Erythroblast (primary cell): ENCODE data around the gene AANAT.

Experiments used
- DNase-seq, 2 experiments: peaks; one replicate each; lab custom pipeline; 2025; lab: John Stamatoyannopoulos, UW
- GATA1 ChIP-seq: IDR thresholded peaks from 2 replicates; pipeline ENCODE4 v1.6.1; 2011; ENCODE audit warnings: low read depth, mild to moderate bottlenecking, control low read depth, low read length, moderate library complexity
- POLR2A ChIP-seq: IDR thresholded peaks from 2 replicates; pipeline ENCODE4 v1.6.1; 2011; ENCODE audit warnings: mild to moderate bottlenecking, low read length

AANAT gene

DNA sequence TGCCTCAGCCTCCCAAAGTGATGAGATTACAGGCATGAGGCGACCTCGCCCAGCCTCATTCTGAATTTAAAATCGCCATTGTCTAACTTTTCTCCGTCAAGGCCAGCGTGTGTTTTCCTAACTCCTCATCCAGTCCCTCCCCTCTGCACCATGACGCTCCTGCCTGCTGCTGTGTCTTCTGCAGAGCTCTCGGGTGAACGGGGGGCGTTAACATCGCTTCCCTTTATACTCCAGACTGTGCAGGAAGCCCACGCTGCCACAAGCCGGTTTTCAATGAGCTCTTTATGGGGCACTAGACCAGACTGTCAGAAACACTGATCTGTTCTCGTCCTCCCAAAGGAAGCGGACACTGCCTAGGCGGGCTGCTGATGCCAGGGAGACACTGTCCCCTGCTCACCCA, 13.2 kb downstream of the AANAT start:
- no peak for TF ChIP-seq GATA1
- TF ChIP-seq POLR2A: no peak
- DNase-seq: no peak

DNA sequence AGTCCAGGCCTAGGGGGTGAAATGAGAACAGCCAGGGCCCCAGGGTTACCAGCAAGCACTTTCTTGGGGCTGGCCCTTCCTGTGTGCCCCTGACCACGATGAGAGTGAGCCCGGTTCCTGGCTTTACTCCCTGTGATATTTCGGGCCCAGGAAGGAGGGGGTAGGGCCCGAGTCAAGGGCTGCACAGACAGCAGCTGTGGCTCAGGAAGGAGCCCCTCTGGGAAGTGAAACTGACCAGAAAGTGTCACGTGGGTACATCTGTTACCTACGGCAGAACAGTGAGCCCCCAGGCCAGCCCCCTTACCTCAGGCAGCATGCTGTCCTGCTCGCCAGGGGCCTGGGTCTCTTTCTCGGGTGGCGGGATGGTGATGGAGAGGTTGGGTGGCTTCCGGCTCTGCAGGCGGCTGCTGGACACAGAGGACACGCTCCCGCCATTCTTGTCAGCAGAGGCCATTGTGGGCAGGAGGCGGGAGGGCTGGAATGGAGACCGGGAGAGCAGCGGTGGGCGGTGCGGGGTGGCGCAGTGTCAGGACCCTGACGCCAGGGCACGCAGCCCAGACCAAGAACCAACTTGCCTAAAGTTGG, 13.8 kb downstream of the AANAT start:
- no peak for DNase-seq
- TF ChIP-seq POLR2A (no peak), GATA1 (no peak)

DNA sequence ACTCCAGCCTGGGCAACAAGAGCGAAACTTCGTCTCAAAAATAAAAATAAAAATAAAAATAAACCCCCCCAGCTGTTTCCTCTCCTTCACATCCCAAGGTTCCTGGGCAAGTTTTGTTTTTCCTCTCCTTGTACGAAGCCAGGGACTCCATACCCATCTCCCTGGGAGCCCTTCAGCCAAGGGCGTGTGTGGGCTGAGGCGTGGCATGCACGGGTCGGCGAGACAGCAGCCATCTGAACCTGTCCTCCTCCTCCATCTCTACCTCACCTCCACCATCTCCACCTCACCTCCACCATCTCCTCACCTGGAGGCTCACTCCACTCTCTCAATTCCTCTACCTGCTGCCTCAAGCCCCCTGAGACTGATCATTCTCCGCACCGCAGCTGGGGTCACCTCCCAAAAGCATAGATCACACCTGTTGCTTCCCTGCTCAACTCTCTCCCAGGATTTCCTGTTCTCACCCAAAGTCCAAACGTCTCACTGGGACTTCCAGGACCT, 16.9 kb downstream of the AANAT start:
- no peak for TF ChIP-seq GATA1
- no peak for TF ChIP-seq POLR2A
- no peak for DNase-seq

DNA sequence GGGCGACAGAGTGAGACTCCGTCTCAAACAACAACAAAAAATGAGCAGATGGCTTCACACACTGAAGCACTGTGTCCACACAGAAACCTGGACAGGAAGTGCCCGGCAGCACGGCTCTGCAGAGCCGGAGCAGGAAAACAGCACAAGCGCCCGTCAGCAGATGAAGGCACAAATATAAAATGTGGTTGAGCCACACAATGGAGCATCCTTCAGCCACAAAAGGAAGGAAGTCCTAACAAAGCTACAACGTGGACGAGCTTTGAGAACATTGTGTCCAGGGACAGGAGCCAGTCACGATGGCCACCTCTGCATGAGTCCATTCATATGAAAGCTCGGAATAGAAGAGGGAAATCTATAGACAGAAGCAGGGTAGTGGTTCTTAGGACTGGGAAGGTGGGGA, 18.2 kb downstream of the AANAT start:
- no peak for TF ChIP-seq POLR2A
- no peak for TF ChIP-seq GATA1
- DNase-seq: no peak

DNA sequence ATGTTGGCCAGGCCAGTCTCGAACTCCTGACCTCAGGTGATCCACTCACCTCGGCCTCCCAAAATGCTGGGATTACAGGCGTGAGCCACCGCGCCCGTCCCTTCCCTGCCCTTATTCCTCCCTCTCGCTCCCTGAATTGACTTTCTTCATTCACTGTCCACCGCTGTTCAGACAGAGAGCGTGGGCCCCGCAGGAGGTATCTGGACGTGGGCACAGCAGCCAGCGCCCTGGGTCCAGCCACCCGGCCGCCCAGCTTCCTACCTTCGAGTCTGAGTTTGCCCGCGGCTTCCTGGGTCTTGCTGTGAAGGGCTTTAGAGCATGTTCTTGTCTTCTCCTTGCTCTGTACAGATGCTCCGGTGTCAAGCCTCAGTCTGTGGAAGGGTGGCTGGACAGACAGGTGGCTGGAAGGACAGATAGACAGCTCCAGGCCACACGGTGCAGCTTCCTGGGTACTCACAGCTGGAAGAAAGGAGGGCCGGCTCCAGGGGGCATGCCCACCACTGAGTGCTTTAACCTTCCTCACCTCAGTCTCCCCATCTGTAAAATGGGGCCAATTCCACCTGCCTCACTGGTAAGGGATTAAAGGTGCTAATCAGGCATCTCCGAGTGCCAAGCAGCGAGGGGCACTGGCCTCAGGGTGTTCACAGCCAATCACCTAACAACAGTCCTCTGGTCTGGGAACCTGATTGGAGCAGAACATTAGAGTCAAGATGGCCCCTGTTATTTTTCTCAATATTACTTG, 20.2 kb downstream of the AANAT start:
- no peak for TF ChIP-seq POLR2A
- no peak for TF ChIP-seq GATA1

DNA sequence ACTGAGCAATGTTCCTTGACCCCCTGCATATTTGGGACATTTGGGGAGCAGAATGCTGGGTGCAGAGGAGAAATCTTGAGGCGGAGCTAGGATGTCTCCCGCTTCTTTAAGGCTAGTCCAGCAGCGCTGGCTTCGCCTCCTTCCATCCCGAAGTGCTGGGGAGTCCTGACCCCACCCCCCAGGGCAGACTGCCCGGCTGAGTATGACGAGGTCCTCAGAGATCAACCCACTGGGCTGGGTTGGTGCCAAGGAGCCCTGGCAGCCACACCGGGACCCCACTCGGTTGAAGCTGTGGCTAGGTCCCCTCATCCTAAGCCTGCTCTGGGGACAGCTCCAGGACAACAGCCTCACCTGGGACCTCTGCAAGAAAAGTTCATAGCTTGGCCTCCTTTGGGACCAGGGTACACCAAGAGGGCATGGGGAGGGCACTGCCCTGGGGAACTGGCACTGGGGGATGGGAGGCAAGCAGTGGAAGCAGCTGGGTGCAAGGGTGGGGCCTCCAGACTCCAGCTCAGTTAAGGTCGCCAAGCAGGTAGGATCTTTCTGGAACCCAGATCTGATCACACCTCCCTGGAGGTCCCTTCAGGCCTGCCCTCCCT, 22.8 kb downstream of the AANAT start:
- TF ChIP-seq GATA1 (no peak), POLR2A (no peak)
- DNase-seq: no peak

More for the DNA sequence above, 20.2 kb downstream of the AANAT start:
- DNase-seq: no peak

DNA sequence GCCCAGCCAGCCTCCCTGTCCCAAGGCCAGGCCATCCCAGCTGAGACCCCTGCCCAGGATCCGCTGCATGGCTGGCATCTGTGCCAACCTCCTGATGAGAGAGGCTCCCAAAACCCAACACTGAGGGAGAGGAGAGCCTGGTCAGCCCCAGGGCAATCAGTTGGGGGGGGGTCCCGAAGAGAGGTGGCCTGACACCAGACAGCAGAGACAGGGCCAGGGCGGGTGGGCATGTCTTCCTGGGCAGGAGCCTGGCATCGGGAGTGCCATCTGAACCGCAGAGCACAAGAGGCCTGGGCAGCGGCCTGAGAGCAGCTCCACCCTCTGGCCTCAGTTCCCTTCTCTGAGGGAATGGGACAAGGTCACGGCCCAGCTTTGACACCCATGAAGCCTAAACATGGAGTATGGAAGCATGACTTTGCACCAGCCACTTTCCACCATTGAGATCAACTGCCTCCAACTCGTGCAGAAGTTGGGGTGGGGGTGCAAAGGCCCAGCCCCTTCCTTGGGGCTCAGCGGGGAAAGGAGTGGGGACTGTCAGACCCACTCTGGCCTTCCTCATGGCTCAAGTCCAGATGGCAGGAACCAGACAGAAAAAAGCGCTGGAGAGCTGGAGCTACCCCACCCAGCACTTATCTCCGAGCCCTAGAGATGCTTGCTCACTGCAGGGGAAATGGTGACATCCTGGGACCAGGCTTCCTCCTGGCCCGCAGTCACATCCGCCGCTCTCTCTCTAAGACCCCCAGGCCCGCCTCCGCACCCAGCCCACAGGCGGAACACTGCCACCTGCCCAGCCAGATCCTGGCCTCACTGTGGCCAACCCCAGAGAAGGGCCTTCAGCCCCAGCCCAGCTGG, 24.1 kb downstream of the AANAT start:
- DNase-seq: no peak

DNA sequence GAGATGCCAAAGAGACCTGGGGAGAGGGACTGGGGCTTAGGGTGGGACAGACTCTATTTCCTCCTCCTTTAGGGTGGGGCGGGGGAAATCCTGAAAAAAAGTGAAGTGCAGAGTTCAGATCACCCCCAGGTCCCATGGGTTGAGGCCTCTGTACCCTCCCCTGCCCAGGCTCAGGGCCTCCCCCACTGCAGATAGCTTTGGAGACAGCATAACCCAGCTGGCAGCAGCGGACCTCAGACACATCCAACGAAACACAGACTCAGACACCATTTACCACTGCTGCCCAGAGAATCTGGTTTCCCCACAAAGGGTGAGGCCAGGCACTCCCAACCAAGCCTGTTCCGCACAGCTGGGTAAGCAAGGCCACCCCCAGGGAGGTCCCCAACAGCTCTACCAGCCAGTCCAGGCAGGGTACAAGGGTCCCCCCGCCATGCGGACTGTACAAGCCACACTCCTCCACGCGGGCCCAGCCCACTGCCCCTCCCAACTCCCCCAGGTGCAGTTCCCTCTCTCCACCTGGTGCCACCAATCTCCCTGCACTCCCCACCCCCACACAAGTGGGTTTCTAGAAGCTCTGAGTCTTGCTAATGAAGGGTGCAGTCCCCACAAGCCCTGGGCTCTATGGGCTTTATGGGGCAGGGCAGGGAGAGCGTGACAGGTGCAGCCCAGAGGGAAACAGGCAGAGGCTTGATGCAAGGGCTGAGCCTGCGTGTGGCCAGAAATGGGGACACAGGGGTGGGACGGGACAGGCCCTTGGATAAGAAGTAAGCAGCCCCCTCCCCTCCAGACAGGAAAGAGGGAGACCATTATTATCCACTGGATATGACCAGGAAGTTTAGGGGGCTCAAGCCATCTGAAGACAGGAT, 25.0 kb downstream of the AANAT start:
- TF ChIP-seq POLR2A: no peak
- no peak for TF ChIP-seq GATA1
- no peak for DNase-seq

More for the DNA sequence above, 24.1 kb downstream of the AANAT start:
- no peak for TF ChIP-seq GATA1
- no peak for TF ChIP-seq POLR2A

DNA sequence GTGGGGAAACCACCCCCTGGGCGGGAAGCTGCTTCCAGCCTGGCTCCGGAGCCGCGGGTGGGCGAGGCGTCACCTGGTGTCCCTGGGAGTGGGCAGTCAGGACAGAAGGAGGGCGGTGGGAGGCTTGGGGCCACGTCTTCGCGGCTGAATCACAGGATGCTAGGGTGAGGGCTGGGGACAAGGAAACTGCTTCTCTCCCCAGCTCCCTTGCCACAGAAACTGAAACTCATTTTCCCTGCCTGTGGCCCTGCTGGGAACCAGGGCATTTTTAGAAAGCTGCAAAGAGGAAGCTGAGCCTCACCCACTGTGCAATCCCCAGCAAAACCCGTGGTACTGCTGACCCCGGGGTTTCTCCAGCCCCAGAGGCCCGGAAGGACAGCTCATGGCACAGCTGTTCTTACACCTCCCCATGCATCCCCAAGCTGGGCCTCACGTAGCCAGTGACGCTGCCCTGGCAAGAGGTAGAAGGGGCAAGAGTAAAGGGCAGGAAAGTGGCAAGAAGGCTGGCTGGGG, 25.6 kb downstream of the AANAT start:
- DNase-seq: no peak
- TF ChIP-seq POLR2A (no peak), GATA1 (no peak)

DNA sequence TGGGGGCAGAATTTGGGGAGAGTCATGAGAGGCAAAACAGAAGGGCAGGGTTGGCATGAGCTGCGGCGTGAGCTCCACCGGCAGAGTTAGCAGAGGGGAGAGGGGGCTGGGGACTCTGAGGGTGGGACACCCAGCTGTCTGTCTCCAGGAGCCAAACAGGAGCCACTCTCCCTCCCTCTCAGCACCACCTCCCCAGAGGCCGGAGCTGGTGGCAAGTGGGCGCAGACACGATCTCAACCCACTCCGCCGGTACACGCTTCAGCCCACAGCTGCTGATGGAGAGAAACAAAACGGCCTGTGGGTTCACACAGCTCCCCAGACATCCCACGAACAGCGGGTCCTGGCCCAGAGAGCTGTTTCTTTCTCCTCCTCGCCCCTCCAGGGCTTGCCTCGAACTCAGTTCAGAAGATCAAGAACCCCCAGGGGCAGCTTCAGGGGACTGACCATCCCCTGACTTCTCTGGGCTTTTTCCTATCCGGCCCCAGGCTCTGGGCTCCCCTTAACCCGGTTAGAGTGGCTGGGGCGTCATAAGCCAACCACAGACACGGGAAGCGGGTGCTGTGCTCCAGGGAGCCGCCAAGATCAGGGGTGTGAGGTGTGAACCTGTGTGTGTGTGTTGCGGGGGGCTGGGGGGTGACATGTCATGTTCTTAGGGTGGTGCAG, 26.2 kb downstream of the AANAT start:
- TF ChIP-seq POLR2A (no peak), GATA1 (no peak)
- no peak for DNase-seq

DNA sequence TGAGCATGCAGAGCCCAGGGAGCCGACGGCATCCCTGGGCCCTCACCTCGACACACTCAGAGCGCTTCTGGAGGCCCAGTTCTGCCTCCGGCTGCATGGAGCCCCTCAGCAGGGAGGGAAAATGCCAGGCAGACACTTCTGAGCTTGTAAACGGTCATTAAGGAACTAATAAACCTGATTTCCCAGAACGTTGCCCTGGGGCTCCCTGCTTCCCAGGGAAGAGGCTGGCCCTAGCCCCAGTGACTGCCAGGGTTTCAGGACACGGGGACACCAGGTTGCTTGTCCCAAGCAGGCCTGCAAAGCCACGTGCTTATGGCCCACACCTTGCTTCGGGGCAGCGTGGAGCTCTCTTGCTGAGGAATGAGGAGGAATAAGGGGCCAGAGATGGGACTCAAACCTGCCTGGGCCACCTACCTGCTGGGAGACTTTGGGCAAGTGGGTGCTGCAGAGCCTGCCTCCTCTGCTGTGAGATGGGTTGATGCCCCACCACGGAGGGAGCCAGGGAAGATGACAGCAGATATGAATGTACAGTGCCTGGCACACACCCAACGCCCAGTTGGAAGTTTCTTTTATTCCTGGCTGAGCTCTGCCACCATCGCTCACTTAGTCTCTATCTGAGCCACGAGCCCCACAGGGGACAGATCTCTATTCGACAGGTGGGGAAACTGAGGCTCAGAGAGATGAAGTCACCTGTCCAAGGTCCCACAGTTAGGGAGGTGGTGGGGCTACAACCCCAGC, 28.4 kb downstream of the AANAT start:
- TF ChIP-seq GATA1 (no peak), POLR2A (no peak)

More for the DNA sequence above, 28.4 kb downstream of the AANAT start:
- no peak for DNase-seq
